Bronchial epithelial cell (primary cell): Measurements from ENCODE around the gene OPALIN. TPM values are rescaled to one million over a fixed set of nuclear protein-coding genes. Genes with fewer than 3 reads are reported as not detected.

Source experiments
- DNase-seq: peaks from one replicate; pipeline ENCODE4 v3.0.0-alpha.2; 2010; ENCODE audit warnings: low read depth
- FAIRE-seq: peaks from 2 replicates; lab custom pipeline; 2011; peaks lifted over from hg19 to GRCh38; lab: Jason Lieb, UNC
- H3K27me3 ChIP-seq: 2 replicates; pipeline ENCODE4 v1.5.1; 2011; ENCODE audit warnings: low read length; ENCODE audit not compliant: control insufficient read depth, insufficient read depth
- H3K36me3 ChIP-seq: 2 replicates; pipeline ENCODE4 v1.5.1; 2011; ENCODE audit warnings: low read length; ENCODE audit not compliant: control insufficient read depth, insufficient read depth
- H3K4me3 ChIP-seq: 2 replicates; pipeline ENCODE4 v1.5.1; 2011; ENCODE audit warnings: mild to moderate bottlenecking, low read depth, low read length, control low read depth
- CTCF ChIP-seq: IDR thresholded peaks from 2 replicates; pipeline ENCODE4 v1.5.1; 2011; ENCODE audit warnings: mild to moderate bottlenecking, moderate library complexity, low read length, control low read depth, inconsistent platforms; ENCODE audit not compliant: insufficient read depth, severe bottlenecking
- total RNA-seq: library from RNA; depleted of rRNA; stranded (reverse); fragments of >200 nt; gene quantifications from 2 replicates; pipeline ENCODE4 v1.2.1, GENCODE V29; 2014

OPALIN gene
- total RNA-seq, 1 donor from 2014 or later: not detected

- Histone ChIP-seq H3K27me3 (no peaks in the 10 kb centered on the region), H3K36me3 (no peaks in the 10 kb centered on the region), H3K4me3 (no peak overlapping the region)
- DNase-seq (peak; percentile 44), FAIRE-seq (peak; percentile 77)
- TF ChIP-seq CTCF: peak; percentile 82
Measured at GRCh38 chr10:96334616-96335526, 23.9 kb downstream of the OPALIN start.

- no peak for TF ChIP-seq CTCF
- no peak for FAIRE-seq
- no peaks in the 10 kb centered on the region for H3K27me3 ChIP-seq
- H3K36me3 ChIP-seq: no peaks in the 10 kb centered on the region
- no peak overlapping the region for H3K4me3 ChIP-seq
- no peak for DNase-seq
Measured at GRCh38 chr10:96333101-96333500, 25.7 kb downstream of the OPALIN start.

- peaks cover 2% of the 10 kb centered on the region for H3K27me3 ChIP-seq
- no peak for FAIRE-seq
- no peak for TF ChIP-seq CTCF
Measured at GRCh38 chr10:96327462-96327861, 31.3 kb downstream of the OPALIN start.

GRCh38 chr10:96325719-96326373, 33.0 kb downstream of the OPALIN start:
- Histone ChIP-seq H3K36me3 (no peaks in the 10 kb centered on the region), H3K4me3 (no peak overlapping the region), H3K27me3 (peaks cover 2% of the 10 kb centered on the region)
- TF ChIP-seq CTCF: no peak
- DNase-seq (peak; percentile 21), FAIRE-seq (no peak)

More at GRCh38 chr10:96327462-96327861, 31.3 kb downstream of the OPALIN start:
- DNase-seq: no peak
- H3K4me3 ChIP-seq: no peak overlapping the region
- H3K36me3 ChIP-seq: no peaks in the 10 kb centered on the region

GRCh38 chr10:96324447-96324846, 34.4 kb downstream of the OPALIN start:
- TF ChIP-seq CTCF: no peak
- no peak for DNase-seq
- H3K36me3 ChIP-seq: no peaks in the 10 kb centered on the region
- H3K27me3 ChIP-seq: peaks cover 4% of the 10 kb centered on the region
- no peak for FAIRE-seq
- no peak overlapping the region for H3K4me3 ChIP-seq
